Activated CD8-positive, alpha-beta memory T cell treated with anti-CD3 and anti-CD28 coated beads, Interleukin-2, amount 50 U/mL, for 4 hours (primary cell): Measurements from ENCODE around the gene OR2AT4.
"Not testable (repeated sequence)": the region's sequence is repeated elsewhere in the genome, so short reads cannot be mapped to it uniquely, and the experiment has no call there.

Experiments
- DNase-seq: peaks from one replicate; pipeline ENCODE4 v3.0.0-alpha.2; 2020

OR2AT4 gene

GRCh38 chr11:75063741-75064314 is 32.8 kb downstream of the OR2AT4 start:
- DNase-seq: no peak

- no peak for DNase-seq
Observed at GRCh38 chr11:75059299-75059698, 37.4 kb downstream of the OR2AT4 start.

- no peak for DNase-seq
Observed at GRCh38 chr11:75056814-75057213, 39.9 kb downstream of the OR2AT4 start.

- DNase-seq: no peak
Observed at GRCh38 chr11:75055511-75055910, 41.2 kb downstream of the OR2AT4 start.

- DNase-seq: no peak
Observed at GRCh38 chr11:75052457-75052856, 44.2 kb downstream of the OR2AT4 start.

- no peak for DNase-seq
Observed at GRCh38 chr11:75051043-75051442, 45.6 kb downstream of the OR2AT4 start.

GRCh38 chr11:75050516-75050915 is 46.2 kb downstream of the OR2AT4 start:
- DNase-seq: no peak

GRCh38 chr11:75049501-75050266 is 47.0 kb downstream of the OR2AT4 start:
- not testable (repeated sequence) for DNase-seq

- no peak for DNase-seq
Observed at GRCh38 chr11:75047191-75047590, 49.5 kb downstream of the OR2AT4 start.

GRCh38 chr11:75046668-75047067 is 50.0 kb downstream of the OR2AT4 start:
- not testable (repeated sequence) for DNase-seq

- DNase-seq: not testable (repeated sequence)
Observed at GRCh38 chr11:75044381-75045170, 52.1 kb downstream of the OR2AT4 start.

GRCh38 chr11:75041821-75042220 is 54.9 kb downstream of the OR2AT4 start:
- not testable (repeated sequence) for DNase-seq

- no peak for DNase-seq
Observed at GRCh38 chr11:75041263-75041662, 55.4 kb downstream of the OR2AT4 start.

GRCh38 chr11:75040167-75040770 is 56.4 kb downstream of the OR2AT4 start:
- DNase-seq: no peak

GRCh38 chr11:75035911-75036565 is 60.6 kb downstream of the OR2AT4 start:
- DNase-seq: no peak

GRCh38 chr11:75035256-75035655 is 61.4 kb downstream of the OR2AT4 start:
- no peak for DNase-seq

GRCh38 chr11:75033916-75034315 is 62.8 kb downstream of the OR2AT4 start:
- DNase-seq: no peak

- no peak for DNase-seq
Observed at GRCh38 chr11:75032550-75032935, 64.1 kb downstream of the OR2AT4 start.

- peak; percentile 64 for DNase-seq
Observed at GRCh38 chr11:75031771-75032549, 64.7 kb downstream of the OR2AT4 start.
